Measurements from ENCODE around the gene ZNF177. TPM values are rescaled to one million over a fixed set of nuclear protein-coding genes. Genes with fewer than 3 reads are reported as not detected.
"Not testable (repeated sequence)": the region's sequence is repeated elsewhere in the genome, so short reads cannot be mapped to it uniquely, and the experiment has no call there.

The ZNF177 gene
- 1.3 and 2.2 TPM in 2 replicates for total RNA-seq (2014; rRNA removed)
- 0.94 TPM for polyA plus RNA-seq (2012)

DNA sequence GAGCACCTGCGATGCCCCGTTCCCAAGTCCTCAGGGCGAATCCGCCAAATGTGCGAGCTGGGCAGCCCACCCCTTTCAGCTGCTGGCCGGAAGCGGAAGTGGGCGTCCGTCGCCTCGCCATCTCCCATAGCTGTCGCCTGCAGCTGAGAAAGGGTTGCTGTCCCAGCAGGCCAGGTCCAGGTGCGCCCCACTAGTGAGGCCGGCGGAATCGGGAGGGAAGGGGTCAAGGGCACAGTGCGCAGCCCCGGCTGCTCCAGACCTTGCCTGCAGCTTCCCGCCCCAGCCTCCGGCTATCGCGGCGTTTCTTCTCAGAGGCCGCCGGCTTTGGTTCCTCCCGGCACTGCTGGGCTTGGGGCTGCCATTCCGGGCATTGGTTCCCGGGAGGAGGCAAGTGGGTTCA lies at the start of gene ZNF177:
TSS of gene ZNF177 (plus strand) at position 109 of the 400 bp plus-strand sequence. CDS start 15,299 bp downstream, outside the sequence.
- DNase-seq (ENCODE audit: low read depth), result no peak

- DNase-seq (ENCODE audit: low read depth), result no peak
Measured at GRCh38 chr19:9313756-9314155, 49.1 kb upstream of the ZNF177 start.

- no peak for DNase-seq (ENCODE audit: low read depth)
Measured at GRCh38 chr19:9321338-9321737, 41.5 kb upstream of the ZNF177 start.

DNA sequence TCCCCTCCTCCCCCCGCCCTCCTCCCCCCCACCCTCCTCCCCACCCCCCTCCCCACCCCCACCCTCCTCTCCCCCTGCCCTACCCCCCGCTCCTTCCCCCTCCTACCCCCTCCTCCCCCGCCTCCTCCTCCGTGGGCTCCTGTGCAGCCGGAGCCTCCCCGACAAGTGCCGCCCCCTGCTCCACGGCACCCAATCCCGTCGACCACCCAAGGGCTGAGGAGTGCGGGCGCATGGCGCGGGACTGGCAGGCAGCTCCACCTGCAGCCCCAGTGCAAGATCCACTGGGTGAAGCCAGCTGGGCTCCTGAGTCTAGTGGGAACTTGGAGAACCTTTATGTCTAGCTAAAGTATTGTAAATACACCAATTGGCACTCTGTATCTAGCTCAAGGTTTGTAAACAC lies 41.1 kb upstream of the ZNF177 start:
- not testable (repeated sequence) for DNase-seq (ENCODE audit: low read depth)

- not testable (repeated sequence) for DNase-seq (ENCODE audit: low read depth)
Measured at GRCh38 chr19:9322201-9322600, 40.6 kb upstream of the ZNF177 start.

- DNase-seq (ENCODE audit: low read depth), result peak; percentile 71
Measured at GRCh38 chr19:9323557-9323918, 39.3 kb upstream of the ZNF177 start.

GRCh38 chr19:9323919-9324583 lies 38.8 kb upstream of the ZNF177 start, which contains the start of gene ZNF559:
TSS of gene ZNF559 (plus strand) at chr19:9324179. CDS start at chr19:9338550, 14,371 bp downstream.
- peak; percentile 81 for DNase-seq (ENCODE audit: low read depth)

- DNase-seq (ENCODE audit: low read depth), result no peak
Measured at GRCh38 chr19:9324584-9324962, 38.2 kb upstream of the ZNF177 start.

GRCh38 chr19:9329999-9330398 lies 32.8 kb upstream of the ZNF177 start:
- DNase-seq (ENCODE audit: low read depth), result no peak

- no peak for DNase-seq (ENCODE audit: low read depth)
Measured at GRCh38 chr19:9342610-9343304, 20.1 kb upstream of the ZNF177 start.

DNA sequence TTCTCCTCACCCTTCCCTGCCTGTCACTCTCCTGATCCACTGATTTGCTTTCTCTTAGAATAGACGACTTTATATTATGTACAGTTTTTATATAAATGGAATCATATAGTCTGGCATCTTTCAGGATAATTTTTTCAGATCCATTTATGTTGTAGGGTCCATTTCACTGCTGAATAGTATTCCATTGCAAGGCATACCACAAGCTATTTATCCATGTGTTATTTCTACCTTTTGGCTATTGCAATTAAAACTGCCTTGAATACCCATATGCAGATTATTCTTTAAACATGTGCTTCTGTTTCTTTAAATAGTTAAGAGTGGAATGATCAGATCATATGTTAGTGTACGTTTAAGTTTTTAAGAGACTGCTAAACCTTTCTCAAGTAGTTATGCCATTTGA lies 17.8 kb upstream of the ZNF177 start:
- DNase-seq (ENCODE audit: low read depth), result no peak

DNA sequence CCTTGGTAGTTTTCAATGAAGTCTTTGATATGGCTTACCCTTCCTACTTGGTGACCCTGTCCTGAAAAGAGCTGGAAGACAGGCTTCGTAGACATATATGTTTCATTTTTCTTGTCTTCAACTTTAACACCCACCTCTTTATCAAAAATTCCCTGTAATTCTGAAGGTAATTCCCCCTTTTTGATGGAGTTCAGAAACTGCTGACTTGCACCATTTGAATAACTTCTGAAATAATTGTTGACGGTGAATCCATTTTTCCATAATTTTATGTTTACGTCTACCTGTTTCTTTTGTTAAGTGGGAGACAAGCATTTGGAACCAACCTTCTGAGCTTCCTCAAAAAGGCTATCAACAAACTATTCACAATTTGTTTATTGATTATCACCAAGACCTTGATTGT lies 14.6 kb upstream of the ZNF177 start:
- DNase-seq (ENCODE audit: low read depth), result no peak

GRCh38 chr19:9348671-9349070 lies 14.1 kb upstream of the ZNF177 start:
- DNase-seq (ENCODE audit: low read depth), result no peak

- DNase-seq (ENCODE audit: low read depth), result no peak
Measured at GRCh38 chr19:9352505-9352904, 10.3 kb upstream of the ZNF177 start.

DNA sequence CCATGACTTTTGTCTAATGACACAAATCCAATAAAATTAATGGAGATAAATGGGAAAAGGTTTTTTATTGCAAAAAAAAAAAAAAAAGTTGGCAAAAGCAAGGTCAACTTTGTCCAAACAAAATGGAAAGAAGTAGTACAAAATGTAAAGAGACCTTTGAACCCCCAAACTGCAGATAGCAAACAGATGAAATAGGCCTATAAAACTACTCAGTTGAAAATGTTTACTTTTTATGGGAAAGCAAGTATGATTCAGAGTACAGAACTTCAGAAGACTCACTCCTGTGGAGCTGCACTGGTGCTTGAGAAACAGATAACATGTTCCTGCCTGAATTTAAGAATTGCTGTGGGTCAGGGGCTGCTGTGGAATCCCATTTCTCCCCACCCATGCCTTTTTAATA lies 9.8 kb upstream of the ZNF177 start:
- no peak for DNase-seq (ENCODE audit: low read depth)

- DNase-seq (ENCODE audit: low read depth), result no peak
Measured at GRCh38 chr19:9354651-9355050, 8.2 kb upstream of the ZNF177 start.

- no peak for DNase-seq (ENCODE audit: low read depth)
Measured at GRCh38 chr19:9370738-9371619, 8.2 kb downstream of the ZNF177 start.

GRCh38 chr19:9381361-9381785 lies 18.6 kb downstream of the ZNF177 start:
- no peak for DNase-seq (ENCODE audit: low read depth)

- peak; percentile 85 for DNase-seq (ENCODE audit: low read depth)
Measured at GRCh38 chr19:9406798-9407352, 44.1 kb downstream of the ZNF177 start.

DNA sequence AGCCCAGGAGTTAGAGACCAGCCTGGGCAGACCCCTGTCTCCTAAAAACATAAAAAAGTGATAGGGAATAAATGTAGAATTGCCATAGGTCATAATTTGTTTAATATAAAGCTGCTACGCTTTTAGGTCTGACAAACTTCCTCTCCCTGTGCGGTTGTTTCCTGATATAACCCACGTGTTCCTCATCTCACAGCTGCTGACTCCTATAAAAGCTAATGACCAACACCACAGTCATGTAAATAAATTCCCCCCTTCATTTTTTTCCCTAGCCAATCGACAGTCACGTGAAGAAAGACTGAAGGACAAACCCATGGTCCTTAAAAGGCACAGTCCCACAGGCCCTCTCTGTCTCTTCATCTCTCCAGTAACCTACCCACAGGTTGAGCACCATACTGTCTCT lies 45.0 kb downstream of the ZNF177 start:
- DNase-seq (ENCODE audit: low read depth), result no peak

- no peak for DNase-seq (ENCODE audit: low read depth)
Measured at GRCh38 chr19:9413240-9413954, 50.6 kb downstream of the ZNF177 start.

All from LHCN-M2 (cell line).